OCI-LY3 (cell line): ENCODE data around the gene UBE3B.
"Not testable (repeated sequence)": the region's sequence is repeated elsewhere in the genome, so short reads cannot be mapped to it uniquely, and the experiment has no call there.

Source experiments
- H2AFZ ChIP-seq: fragments of 200-600, 300-600 bp; shearing (Covaris generic); 2 replicates; pipeline ENCODE4 v1.6.0; 2014; ENCODE audit warnings: antibody characterized with exemption, low read depth, low read length
- H3K27ac ChIP-seq: fragments of 200-600, 300-600 bp; sonication (generic); 2 replicates; pipeline ENCODE4 v1.5.1; 2014; ENCODE audit warnings: mild to moderate bottlenecking, low read length, moderate library complexity, mixed read lengths
- H3K27me3 ChIP-seq: fragments of 200-600, 300-600 bp; sonication (generic); 2 replicates; pipeline ENCODE4 v1.6.1; 2014; ENCODE audit warnings: low read depth, low read length, mixed read lengths
- H3K36me3 ChIP-seq: fragments of 200-600, 300-600 bp; sonication (generic); replicated peaks from 2 replicates; pipeline ENCODE3; 2014; ENCODE audit warnings: low read depth, low read length, mixed read lengths
- H3K4me1 ChIP-seq: fragments of 300-600, 200-600 bp; sonication (generic); 2 replicates; pipeline ENCODE4 v1.6.1; 2014; ENCODE audit warnings: low read length, mixed read lengths
- H3K4me2 ChIP-seq: fragments of 200-600, 300-600 bp; sonication (generic); 2 replicates; pipeline ENCODE4 v1.6.1; 2014; ENCODE audit warnings: low read length, mixed read lengths
- H3K4me3 ChIP-seq: fragments of 300-600, 200-600 bp; sonication (generic); 2 replicates; pipeline ENCODE4 v1.5.1; 2014; ENCODE audit warnings: antibody characterized with exemption, mild to moderate bottlenecking, low read length, moderate library complexity
- H3K79me2 ChIP-seq: fragments of 300-600, 200-600 bp; shearing (Covaris generic); 2 replicates; pipeline ENCODE4 v1.6.1; 2014; ENCODE audit warnings: mild to moderate bottlenecking, low read length, mixed read lengths
- H3K9ac ChIP-seq: fragments of 300-600, 200-600 bp; shearing (Covaris generic); 2 replicates; pipeline ENCODE4 v1.6.0; 2014; ENCODE audit warnings: mild to moderate bottlenecking, low read length, moderate library complexity
- H3K9me3 ChIP-seq: fragments of 200-600, 300-600 bp; shearing (Covaris generic); 2 replicates; pipeline ENCODE4 v1.6.1; 2014; ENCODE audit warnings: low read length, mixed read lengths; ENCODE audit not compliant: insufficient read depth
- H4K20me1 ChIP-seq: fragments of 200-600, 300-600 bp; sonication (generic); 2 replicates; pipeline ENCODE4 v1.6.1; 2016; ENCODE audit warnings: low read length, mixed read lengths; ENCODE audit not compliant: insufficient read depth
- EZH2phosphoT487 ChIP-seq: fragments of 200-600 bp; shearing (Covaris generic); IDR thresholded peaks from 2 replicates; pipeline ENCODE4 v1.6.1; 2018; ENCODE audit warnings: antibody characterized with exemption, mixed run types, low read depth
- TF ChIP-seq, protein P1 (sequence below): fragments of 200-600, 300-600 bp; sonication (generic); IDR thresholded peaks from 2 replicates; pipeline ENCODE4 v1.5.1; 2014; ENCODE audit warnings: antibody characterized with exemption, low read length, low read depth

The UBE3B gene

DNA sequence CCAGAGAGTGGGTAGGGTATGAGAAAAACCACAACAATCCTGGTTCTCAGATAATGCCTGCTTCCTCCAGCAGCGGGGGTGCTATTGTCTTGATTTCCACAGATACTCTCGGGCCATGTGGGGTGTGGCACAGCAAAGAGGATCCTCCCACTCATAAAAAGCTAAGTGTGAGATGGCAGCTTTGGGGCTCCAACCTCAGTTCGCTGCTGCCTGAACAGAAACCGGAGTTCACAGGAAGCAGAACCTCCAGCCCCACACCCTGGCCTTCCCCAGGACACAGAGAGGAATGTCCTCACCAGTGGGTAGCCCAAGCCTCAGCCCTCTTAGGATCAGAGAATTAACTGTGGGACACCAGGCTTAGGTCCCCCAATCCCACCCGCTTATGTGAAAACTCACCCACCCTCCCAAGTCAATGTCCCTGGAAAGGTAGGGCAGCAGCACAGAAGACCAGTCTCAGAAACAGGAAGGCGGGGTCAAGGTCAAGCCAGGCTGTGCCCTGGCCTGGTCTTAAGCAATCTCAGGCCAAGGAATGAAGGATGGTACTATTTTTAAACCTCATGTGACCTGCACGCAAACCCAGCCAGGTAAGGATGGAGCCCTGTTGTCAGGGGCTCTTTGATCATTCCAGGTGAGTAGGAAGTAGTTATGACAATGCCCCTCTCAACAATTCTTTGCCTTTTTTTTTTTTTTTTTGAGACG lies 9.3 kb upstream of the UBE3B start:
- Histone ChIP-seq H3K36me3 (peaks cover 11% of the 10 kb centered on the region), H3K9ac (no peak overlapping the region), H3K27ac (no peak overlapping the region), H3K4me1 (peaks cover 6% of the 10 kb centered on the region), H3K79me2 (peaks cover 56% of the 10 kb centered on the region), H3K4me2 (no peak overlapping the region), H3K9me3 (no peaks in the 10 kb centered on the region), H4K20me1 (peaks cover 17% of the 10 kb centered on the region), H3K27me3 (no peaks in the 10 kb centered on the region), H3K4me3 (no peak overlapping the region), H2AFZ (no peak overlapping the region)
- TF ChIP-seq EZH2phosphoT487, result no peak
- TF ChIP-seq, protein P1, sequence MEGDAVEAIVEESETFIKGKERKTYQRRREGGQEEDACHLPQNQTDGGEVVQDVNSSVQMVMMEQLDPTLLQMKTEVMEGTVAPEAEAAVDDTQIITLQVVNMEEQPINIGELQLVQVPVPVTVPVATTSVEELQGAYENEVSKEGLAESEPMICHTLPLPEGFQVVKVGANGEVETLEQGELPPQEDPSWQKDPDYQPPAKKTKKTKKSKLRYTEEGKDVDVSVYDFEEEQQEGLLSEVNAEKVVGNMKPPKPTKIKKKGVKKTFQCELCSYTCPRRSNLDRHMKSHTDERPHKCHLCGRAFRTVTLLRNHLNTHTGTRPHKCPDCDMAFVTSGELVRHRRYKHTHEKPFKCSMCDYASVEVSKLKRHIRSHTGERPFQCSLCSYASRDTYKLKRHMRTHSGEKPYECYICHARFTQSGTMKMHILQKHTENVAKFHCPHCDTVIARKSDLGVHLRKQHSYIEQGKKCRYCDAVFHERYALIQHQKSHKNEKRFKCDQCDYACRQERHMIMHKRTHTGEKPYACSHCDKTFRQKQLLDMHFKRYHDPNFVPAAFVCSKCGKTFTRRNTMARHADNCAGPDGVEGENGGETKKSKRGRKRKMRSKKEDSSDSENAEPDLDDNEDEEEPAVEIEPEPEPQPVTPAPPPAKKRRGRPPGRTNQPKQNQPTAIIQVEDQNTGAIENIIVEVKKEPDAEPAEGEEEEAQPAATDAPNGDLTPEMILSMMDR, result no peak

DNA sequence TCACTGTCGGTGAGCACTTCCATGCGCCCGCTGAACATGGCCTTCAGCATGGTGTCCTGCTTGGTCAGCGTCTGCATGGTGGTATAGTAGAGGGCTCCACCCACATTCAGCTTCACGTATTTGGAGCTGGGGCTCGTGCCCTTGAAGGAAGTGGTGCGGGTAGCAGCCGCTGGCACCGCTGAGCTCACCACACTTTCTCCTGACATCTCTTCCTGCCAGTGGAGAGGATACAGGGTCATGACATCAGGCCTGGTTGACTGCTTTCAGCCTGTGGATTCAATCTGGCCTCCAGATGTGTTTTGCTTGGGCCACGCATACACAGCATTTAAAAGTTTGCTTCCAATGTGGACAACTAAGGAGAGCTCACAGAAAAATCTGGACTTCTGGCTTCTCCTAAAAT lies 7.9 kb upstream of the UBE3B start:
- Histone ChIP-seq H3K9me3 (no peaks in the 10 kb centered on the region), H3K4me2 (no peak overlapping the region), H3K36me3 (peaks cover 10% of the 10 kb centered on the region), H2AFZ (no peak overlapping the region), H3K4me1 (no peaks in the 10 kb centered on the region), H3K79me2 (peaks cover 55% of the 10 kb centered on the region), H3K27me3 (no peaks in the 10 kb centered on the region), H3K9ac (no peak overlapping the region), H3K4me3 (no peak overlapping the region), H4K20me1 (peaks cover 17% of the 10 kb centered on the region), H3K27ac (no peak overlapping the region)
- TF ChIP-seq EZH2phosphoT487, result no peak
- TF ChIP-seq, protein P1, result no peak

- H4K20me1 ChIP-seq, result no peaks in the 10 kb centered on the region; the same call in 1 of the 2 replicates
- H2AFZ ChIP-seq, result no peak overlapping the region
- no peak overlapping the region for H3K9ac ChIP-seq
- no peaks in the 10 kb centered on the region for H3K27me3 ChIP-seq
- H3K27ac ChIP-seq, result no peak overlapping the region
- TF ChIP-seq, protein P1, result no peak
- no peak for TF ChIP-seq EZH2phosphoT487
- no peak overlapping the region for H3K4me3 ChIP-seq
- H3K4me2 ChIP-seq, result no peak overlapping the region
- H3K79me2 ChIP-seq, result peaks cover 79% of the 10 kb centered on the region
- H3K9me3 ChIP-seq, result no peaks in the 10 kb centered on the region
- peaks cover 4% of the 10 kb centered on the region for H3K36me3 ChIP-seq
- H3K4me1 ChIP-seq, result peaks cover 10% of the 10 kb centered on the region
Observed at GRCh38 chr12:109473006-109473405, 4.4 kb upstream of the UBE3B start.

GRCh38 chr12:109473526-109474270 lies 3.7 kb upstream of the UBE3B start:
- peaks cover 86% of the 10 kb centered on the region for H3K79me2 ChIP-seq
- not testable (repeated sequence) for H3K36me3 ChIP-seq, H3K9ac ChIP-seq, H3K4me2 ChIP-seq, H3K27ac ChIP-seq, H4K20me1 ChIP-seq, H3K9me3 ChIP-seq, H3K4me3 ChIP-seq, H2AFZ ChIP-seq, H3K27me3 ChIP-seq
- peaks cover 15% of the 10 kb centered on the region for H3K4me1 ChIP-seq
